Panc1 (cell line): ENCODE measurements around the gene MYL10. TPM values are rescaled to one million over a fixed set of nuclear protein-coding genes. Genes with fewer than 3 reads are reported as not detected.

ENCODE experiments used
- ATAC-seq: fragments of 200-7000 bp; cut with Tn5 transposase; 2 replicates; pipeline ENCODE4 v1.9.1; 2020; ENCODE audit warnings: mild to moderate bottlenecking, moderate library complexity
- BruUV-seq: library from RNA; stranded (reverse); fragments of 400-500 nt; replicated peaks from 2 replicates; lab custom pipeline; 2021; lab: Mats Ljungman, UMichigan
- CTCF ChIA-PET: fragments of 300-600 bp; sonication (Branson Sonifier 250); formaldehyde crosslinking; loops from one replicate; lab custom pipeline; 2022; ENCODE audit warnings: antibody characterized with exemption; lab: Charles Lee
- POLR2A ChIA-PET: fragments of 300-600 bp; sonication (Branson Sonifier 250); formaldehyde crosslinking; loops from one replicate; lab custom pipeline; 2022; ENCODE audit warnings: antibody characterized with exemption; lab: Charles Lee
- DNase-seq: peaks from one replicate; pipeline ENCODE4 v3.0.0-alpha.2; 2010; ENCODE audit warnings: low read depth, low spot score
- H3K27ac ChIP-seq: 2 replicates; pipeline ENCODE4 v1.5.1; 2011; ENCODE audit warnings: mild to moderate bottlenecking, low read length, inconsistent platforms
- H3K27me3 ChIP-seq: fragments of 200-500 bp; sonication (Bioruptor generic); 2 replicates; pipeline ENCODE4 v1.6.0; 2014; ENCODE audit warnings: low read length, inconsistent platforms; ENCODE audit not compliant: control insufficient read depth, insufficient read depth
- H3K36me3 ChIP-seq: fragments of 200-500 bp; sonication (Bioruptor generic); 2 replicates; pipeline ENCODE4 v1.5.1; 2014; ENCODE audit warnings: inconsistent platforms, mild to moderate bottlenecking, low read length, moderate library complexity; ENCODE audit not compliant: control insufficient read depth, insufficient read depth
- H3K4me1 ChIP-seq: 2 replicates; pipeline ENCODE4 v1.5.1; 2011; ENCODE audit warnings: inconsistent platforms, mild to moderate bottlenecking, low read length, moderate library complexity; ENCODE audit not compliant: control insufficient read depth, insufficient read depth
- H3K4me3 ChIP-seq, 2 experiments: 2 replicates each; pipeline ENCODE4 v1.5.1; 2011 to 2012; ENCODE audit warnings: low read depth in 2 of 2, low read length in 2 of 2, mild to moderate bottlenecking in 2 of 2, inconsistent platforms in 1 of 2, moderate library complexity in 1 of 2
- H3K9me3 ChIP-seq: fragments of 200-500 bp; sonication (Bioruptor generic); 2 replicates; pipeline ENCODE4 v1.5.1; 2014; ENCODE audit warnings: low read depth, mild to moderate bottlenecking, inconsistent platforms, low read length, moderate library complexity; ENCODE audit not compliant: control insufficient read depth, insufficient read depth
- CTCF ChIP-seq: fragments of 450-650 bp; IDR thresholded peaks from 2 replicates; pipeline ENCODE4 v1.5.1; 2017; ENCODE audit warnings: mild to moderate bottlenecking
- POLR2AphosphoS5 ChIP-seq: IDR thresholded peaks from 2 replicates; pipeline ENCODE4 v1.6.1; 2012; ENCODE audit warnings: mild to moderate bottlenecking, low read depth, low read length, moderate library complexity
- REST ChIP-seq, 2 experiments: IDR thresholded peaks; 2 replicates each; pipeline ENCODE4 v1.6.1; 2011 to 2012; ENCODE audit warnings: low read depth in 2 of 2, control low read depth in 1 of 2, low read length in 1 of 2, mild to moderate bottlenecking in 1 of 2, moderate library complexity in 1 of 2; ENCODE audit not compliant: insufficient read depth in 1 of 2
- SIN3A ChIP-seq: IDR thresholded peaks from 2 replicates; pipeline ENCODE4 v1.6.1; 2012; ENCODE audit warnings: low read depth, mild to moderate bottlenecking, low read length, moderate library complexity, borderline replicate concordance; ENCODE audit not compliant: insufficient read depth
- TCF7L2 ChIP-seq: IDR thresholded peaks from 2 replicates; pipeline ENCODE4 v1.6.1; 2011; ENCODE audit warnings: mild to moderate bottlenecking, low read depth, low read length, inconsistent platforms
- in situ Hi-C: cut with HindIII; loops from 2 replicates; pipeline ENCODE4 v1.10.0; 2016; ENCODE audit warnings: low sequenced_read_pairs, low pct_unique_long_range_greater_than_20kb
- intact Hi-C: fragments of 100-400 bp; cut with micrococcal nuclease; formaldehyde crosslinking; loops from one replicate; pipeline ENCODE4 v1.10.0; 2022; ENCODE audit not compliant: unreplicated experiment
- total RNA-seq: library from RNA; stranded (reverse); gene quantifications from one replicate; pipeline ENCODE4 v1.2.1, GENCODE V29; 2021; ENCODE audit not compliant: unreplicated experiment

MYL10 gene
- total RNA-seq, 1 experiment from 2014 or later = not detected

GRCh38 chr7:101664436-101664835, 35.3 kb upstream of the MYL10 start:
- BruUV-seq = no TSS peak
- in situ Hi-C loops (no loop called here), intact Hi-C loops (no loop called here)
- Histone ChIP-seq H3K36me3 (no peaks in the 10 kb centered on the region), H3K4me3 (no peak overlapping the region), H3K27me3 (no peaks in the 10 kb centered on the region), H3K4me1 (no peaks in the 10 kb centered on the region), H3K27ac (no peak overlapping the region), H3K9me3 (no peaks in the 10 kb centered on the region)
- TF ChIP-seq TCF7L2 = no peak
- TF ChIP-seq CTCF = no peak
- TF ChIP-seq POLR2AphosphoS5 = no peak
- no peak for TF ChIP-seq REST (IDR thresholded peaks at IDR 0.05; ENCODE audit: insufficient read depth in 1 of 2, low read depth in 2 of 2, low read length in 1 of 2)
- no peak for TF ChIP-seq SIN3A
- ATAC-seq = no peak
- ChIA-PET CTCF (no interaction called here), POLR2A (no interaction called here)
- DNase-seq = no peak

- in situ Hi-C loops = no loop called here
- DNase-seq = no peak
- intact Hi-C loops = no loop called here
- no peak for ATAC-seq
- BruUV-seq = no TSS peak
- CTCF ChIA-PET = no interaction called here
- POLR2A ChIA-PET = no interaction called here
- H3K4me1 ChIP-seq = no peaks in the 10 kb centered on the region
- H3K9me3 ChIP-seq = no peaks in the 10 kb centered on the region
- no peaks in the 10 kb centered on the region for H3K27me3 ChIP-seq
- H3K36me3 ChIP-seq = no peaks in the 10 kb centered on the region
- H3K4me3 ChIP-seq = no peak overlapping the region
- TF ChIP-seq REST (IDR thresholded peaks at IDR 0.05; ENCODE audit: insufficient read depth in 1 of 2, low read depth in 2 of 2, low read length in 1 of 2) = no peak
- TF ChIP-seq CTCF = no peak
- TF ChIP-seq TCF7L2 = no peak
- H3K27ac ChIP-seq = no peak overlapping the region
Measured at GRCh38 chr7:101663747-101664146, 34.7 kb upstream of the MYL10 start.
